OCI-LY1 (cell line): ENCODE data around the gene IPO13.
A peak's percentile ranks its signal among the peaks of the same experiment; 100 is the strongest.

Experiments used
- H2AFZ ChIP-seq: fragments of 200-600 bp; sonication (generic), shearing (Covaris generic); 2 replicates; pipeline ENCODE4 v1.6.0; 2014; ENCODE audit warnings: antibody characterized with exemption, mild to moderate bottlenecking, low read length
- H3F3A ChIP-seq: fragments of 200-600 bp; sonication (generic), shearing (Covaris generic); 2 replicates; pipeline ENCODE4 v1.6.0; 2014; ENCODE audit warnings: mild to moderate bottlenecking, antibody characterized with exemption, low read length, moderate library complexity; ENCODE audit not compliant: insufficient read depth
- H3K27ac ChIP-seq: fragments of 200-600 bp; sonication (generic); 2 replicates; pipeline ENCODE4 v1.5.1; 2014; ENCODE audit warnings: low read length, mixed run types, mild to moderate bottlenecking, low read depth; ENCODE audit not compliant: poor library complexity, severe bottlenecking
- H3K27me3 ChIP-seq: fragments of 200-600 bp; sonication (generic); 2 replicates; pipeline ENCODE4 v1.6.0; 2014; ENCODE audit warnings: antibody characterized with exemption, mild to moderate bottlenecking, low read length, moderate library complexity; ENCODE audit not compliant: insufficient read depth
- H3K36me3 ChIP-seq: fragments of 200-600 bp; sonication (generic); 2 replicates; pipeline ENCODE4 v1.6.1; 2014; ENCODE audit warnings: mild to moderate bottlenecking, antibody characterized with exemption, low read length, moderate library complexity, mixed read lengths; ENCODE audit not compliant: insufficient read depth
- H3K4me1 ChIP-seq: fragments of 200-600 bp; sonication (generic); 2 replicates; pipeline ENCODE4 v1.5.1; 2014; ENCODE audit warnings: mild to moderate bottlenecking, low read length, moderate library complexity; ENCODE audit not compliant: insufficient read depth, severe bottlenecking
- H3K4me2 ChIP-seq: fragments of 200-600 bp; sonication (generic), shearing (Covaris generic); 2 replicates; pipeline ENCODE4 v1.6.1; 2014; ENCODE audit warnings: low read length
- H3K4me3 ChIP-seq: fragments of 200-600 bp; sonication (generic); 2 replicates; pipeline ENCODE4 v1.5.1; 2014; ENCODE audit warnings: low read length, low read depth, mild to moderate bottlenecking, mixed read lengths; ENCODE audit not compliant: poor library complexity, severe bottlenecking
- H3K79me2 ChIP-seq: fragments of 200-600 bp; shearing (Covaris generic); 2 replicates; pipeline ENCODE4 v1.6.1; 2016; ENCODE audit warnings: mixed run types, low read length, mixed read lengths; ENCODE audit not compliant: insufficient read depth
- H3K9ac ChIP-seq: fragments of 200-600 bp; sonication (generic), shearing (Covaris generic); 2 replicates; pipeline ENCODE4 v1.6.1; 2014; ENCODE audit warnings: mild to moderate bottlenecking, low read length, mixed read lengths
- H3K9me2 ChIP-seq: fragments of 200-600 bp; sonication (generic), shearing (Covaris generic); 2 replicates; pipeline ENCODE4 v1.6.1; 2014; ENCODE audit warnings: low read depth, mild to moderate bottlenecking, low read length, mixed read lengths
- H3K9me3 ChIP-seq: fragments of 200-600 bp; shearing (Covaris generic); 2 replicates; pipeline ENCODE4 v1.6.1; 2014; ENCODE audit warnings: low read length, mixed read lengths
- H4K20me1 ChIP-seq: fragments of 200-600 bp; sonication (generic), shearing (Covaris generic); 2 replicates; pipeline ENCODE4 v1.6.0; 2016; ENCODE audit warnings: mild to moderate bottlenecking, low read length; ENCODE audit not compliant: insufficient read depth
- EZH2 ChIP-seq: fragments of 200-600 bp; sonication (generic), shearing (Covaris generic); IDR thresholded peaks from 2 replicates; pipeline ENCODE4 v1.8.0; 2017; ENCODE audit warnings: borderline replicate concordance, mixed run types, mild to moderate bottlenecking, antibody characterized with exemption, low read length, moderate library complexity, mixed read lengths
- TF ChIP-seq, protein P1 (sequence below): fragments of 200-600 bp; sonication (generic), shearing (Covaris generic); IDR thresholded peaks from 2 replicates; pipeline ENCODE4 v1.5.1; 2017; ENCODE audit warnings: mild to moderate bottlenecking, antibody characterized with exemption, low read length, moderate library complexity, mixed read lengths

The IPO13 gene

GRCh38 chr1:43930949-43931275, 15.8 kb upstream of the IPO13 start:
- Histone ChIP-seq H2AFZ (no peak overlapping the region), H3K27ac (peak overlapping the region; percentile 2), H3K4me3 (no peak overlapping the region), H3K9me2 (no peaks in the 10 kb centered on the region), H3K4me1 (peaks cover 31% of the 10 kb centered on the region), H3F3A (no peaks in the 10 kb centered on the region), H3K27me3 (no peaks in the 10 kb centered on the region), H4K20me1 (no peaks in the 10 kb centered on the region), H3K9me3 (no peaks in the 10 kb centered on the region), H3K9ac (no peak overlapping the region), H3K4me2 (no peak overlapping the region), H3K79me2 (no peaks in the 10 kb centered on the region), H3K36me3 (0 out of 2 replicates have a peak, but pooled peaks cover 3% of the 10 kb centered on the region)
- TF ChIP-seq, protein P1, sequence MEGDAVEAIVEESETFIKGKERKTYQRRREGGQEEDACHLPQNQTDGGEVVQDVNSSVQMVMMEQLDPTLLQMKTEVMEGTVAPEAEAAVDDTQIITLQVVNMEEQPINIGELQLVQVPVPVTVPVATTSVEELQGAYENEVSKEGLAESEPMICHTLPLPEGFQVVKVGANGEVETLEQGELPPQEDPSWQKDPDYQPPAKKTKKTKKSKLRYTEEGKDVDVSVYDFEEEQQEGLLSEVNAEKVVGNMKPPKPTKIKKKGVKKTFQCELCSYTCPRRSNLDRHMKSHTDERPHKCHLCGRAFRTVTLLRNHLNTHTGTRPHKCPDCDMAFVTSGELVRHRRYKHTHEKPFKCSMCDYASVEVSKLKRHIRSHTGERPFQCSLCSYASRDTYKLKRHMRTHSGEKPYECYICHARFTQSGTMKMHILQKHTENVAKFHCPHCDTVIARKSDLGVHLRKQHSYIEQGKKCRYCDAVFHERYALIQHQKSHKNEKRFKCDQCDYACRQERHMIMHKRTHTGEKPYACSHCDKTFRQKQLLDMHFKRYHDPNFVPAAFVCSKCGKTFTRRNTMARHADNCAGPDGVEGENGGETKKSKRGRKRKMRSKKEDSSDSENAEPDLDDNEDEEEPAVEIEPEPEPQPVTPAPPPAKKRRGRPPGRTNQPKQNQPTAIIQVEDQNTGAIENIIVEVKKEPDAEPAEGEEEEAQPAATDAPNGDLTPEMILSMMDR: no peak
- no peak for TF ChIP-seq EZH2

- Histone ChIP-seq H3K4me3 (no peak overlapping the region), H4K20me1 (no peaks in the 10 kb centered on the region), H3K36me3 (0 out of 2 replicates have a peak, but pooled peaks cover 3% of the 10 kb centered on the region), H3K9ac (no peak overlapping the region), H3K27ac (peak overlapping the region; percentile 53), H2AFZ (no peak overlapping the region), H3K79me2 (no peaks in the 10 kb centered on the region), H3K4me2 (no peak overlapping the region), H3K27me3 (no peaks in the 10 kb centered on the region), H3K4me1 (peaks cover 35% of the 10 kb centered on the region), H3F3A (no peaks in the 10 kb centered on the region), H3K9me2 (no peaks in the 10 kb centered on the region), H3K9me3 (no peaks in the 10 kb centered on the region)
- no peak for TF ChIP-seq EZH2
- TF ChIP-seq, protein P1: no peak
Observed at GRCh38 chr1:43931711-43932660, 14.8 kb upstream of the IPO13 start.

GRCh38 chr1:43932786-43933385, 13.9 kb upstream of the IPO13 start:
- H3K4me1 ChIP-seq: peaks cover 35% of the 10 kb centered on the region
- H3K4me2 ChIP-seq: peak overlapping the region; percentile 67

More at GRCh38 chr1:43932786-43933385, 13.9 kb upstream of the IPO13 start:
- Histone ChIP-seq H3K9ac (peak overlapping the region; percentile 47; the same call in 1 of the 2 replicates), H3K9me2 (no peaks in the 10 kb centered on the region), H3K79me2 (no peaks in the 10 kb centered on the region), H3K9me3 (no peaks in the 10 kb centered on the region), H4K20me1 (no peaks in the 10 kb centered on the region), H2AFZ (no peak overlapping the region), H3K36me3 (peaks cover 3% of the 10 kb centered on the region; the same call in 1 of the 2 replicates), H3F3A (no peaks in the 10 kb centered on the region), H3K27ac (peak overlapping the region; percentile 53), H3K4me3 (peak overlapping the region; percentile 48), H3K27me3 (no peaks in the 10 kb centered on the region)
- TF ChIP-seq, protein P1: no peak
- TF ChIP-seq EZH2: no peak
